Measurements from ENCODE around the gene TGFB2. TPM values are rescaled to one million over a fixed set of nuclear protein-coding genes. Genes with fewer than 3 reads are reported as not detected.

TGFB2 gene
- total RNA-seq, 4 donors from 2014 or later: 0.56 to 2.3 (median 0.86) TPM

DNA sequence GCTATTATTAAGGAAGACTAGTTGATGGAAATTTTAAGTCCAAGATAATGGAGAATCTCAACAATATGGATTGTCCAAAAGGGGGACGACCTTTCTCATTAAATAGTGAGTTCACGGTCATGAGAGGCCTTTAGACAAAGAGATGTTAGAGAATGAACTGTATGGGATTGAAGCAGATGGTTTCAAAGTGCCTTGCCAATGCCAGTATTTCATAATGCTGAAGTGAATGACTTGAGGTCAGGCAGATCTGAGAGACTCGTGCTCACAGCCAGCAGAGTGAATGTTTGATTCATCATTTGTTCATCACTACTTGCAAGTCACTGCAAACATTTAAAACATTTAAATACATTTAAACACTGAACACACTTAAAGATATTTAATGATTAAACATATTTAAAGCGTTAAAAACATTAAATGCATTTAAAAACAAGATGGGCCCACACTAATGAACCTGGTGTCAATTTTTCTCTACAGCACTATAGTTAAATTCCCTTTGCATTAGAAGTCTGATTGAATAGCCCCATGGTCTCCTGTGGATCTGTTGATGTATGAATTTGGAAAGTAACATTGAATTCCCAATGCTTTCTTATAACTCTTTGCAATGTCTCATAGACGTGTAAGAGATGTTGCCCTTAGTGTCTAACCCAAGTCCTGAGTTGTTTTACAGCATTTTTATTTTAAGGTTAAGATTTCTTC is 80.7 kb downstream of the TGFB2 start:
- H3K27me3 ChIP-seq: no peaks in the 10 kb centered on the region
- ATAC-seq (peak; percentile 96 to 97), DNase-seq (peak; percentile 26 to 48)
- intact Hi-C loops (cut with DNase I; ENCODE audit: low total_unique reads) (no loop called here), in situ Hi-C loops (cut with MboI; ENCODE audit: low sequenced_read_pairs in 4 of 4) (no loop called here)
- H3K9me3 ChIP-seq: no peaks in the 10 kb centered on the region
- H3K4me1 ChIP-seq: peaks cover 27 to 32% of the 10 kb centered on the region in 2 donors
- H3K27ac ChIP-seq: peak overlapping the region; percentile 55 to 76 (median 69)
- no peaks in the 10 kb centered on the region for H3K36me3 ChIP-seq
- no peak overlapping the region for H3K4me3 ChIP-seq
- TF ChIP-seq POLR2A (IDR thresholded peaks at IDR 0.05): no peak
- TF ChIP-seq, protein P1, sequence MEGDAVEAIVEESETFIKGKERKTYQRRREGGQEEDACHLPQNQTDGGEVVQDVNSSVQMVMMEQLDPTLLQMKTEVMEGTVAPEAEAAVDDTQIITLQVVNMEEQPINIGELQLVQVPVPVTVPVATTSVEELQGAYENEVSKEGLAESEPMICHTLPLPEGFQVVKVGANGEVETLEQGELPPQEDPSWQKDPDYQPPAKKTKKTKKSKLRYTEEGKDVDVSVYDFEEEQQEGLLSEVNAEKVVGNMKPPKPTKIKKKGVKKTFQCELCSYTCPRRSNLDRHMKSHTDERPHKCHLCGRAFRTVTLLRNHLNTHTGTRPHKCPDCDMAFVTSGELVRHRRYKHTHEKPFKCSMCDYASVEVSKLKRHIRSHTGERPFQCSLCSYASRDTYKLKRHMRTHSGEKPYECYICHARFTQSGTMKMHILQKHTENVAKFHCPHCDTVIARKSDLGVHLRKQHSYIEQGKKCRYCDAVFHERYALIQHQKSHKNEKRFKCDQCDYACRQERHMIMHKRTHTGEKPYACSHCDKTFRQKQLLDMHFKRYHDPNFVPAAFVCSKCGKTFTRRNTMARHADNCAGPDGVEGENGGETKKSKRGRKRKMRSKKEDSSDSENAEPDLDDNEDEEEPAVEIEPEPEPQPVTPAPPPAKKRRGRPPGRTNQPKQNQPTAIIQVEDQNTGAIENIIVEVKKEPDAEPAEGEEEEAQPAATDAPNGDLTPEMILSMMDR (IDR thresholded peaks at IDR 0.05 in 4 of 5, conservative IDR thresholded peaks at IDR 0.05 in 1 of 5): no peak

DNA sequence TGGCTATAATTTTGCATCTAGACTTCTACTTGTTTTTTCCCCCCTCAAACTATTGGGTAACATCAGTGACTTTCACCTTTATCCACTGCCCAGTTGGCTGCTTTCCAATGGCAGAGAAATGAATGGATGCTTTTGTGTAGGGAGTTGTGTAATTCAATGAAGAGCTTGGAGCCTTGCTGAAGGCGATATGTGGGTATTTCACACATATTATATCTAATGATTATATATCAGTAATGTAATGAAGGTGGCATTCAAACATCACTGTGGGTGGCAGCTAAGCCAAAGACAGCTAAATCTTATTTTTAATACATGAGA is 81.2 kb downstream of the TGFB2 start:
- DNase-seq: no peak
- Histone ChIP-seq H3K27ac (peak overlapping the region; percentile 55 to 76 (median 69)), H3K4me3 (no peak overlapping the region), H3K9me3 (no peaks in the 10 kb centered on the region), H3K36me3 (no peaks in the 10 kb centered on the region), H3K4me1 (peaks cover 22 to 33% of the 10 kb centered on the region in 2 donors), H3K27me3 (no peaks in the 10 kb centered on the region)
- ATAC-seq: peak; percentile 46 to 65
- in situ Hi-C loops (cut with MboI; ENCODE audit: low sequenced_read_pairs in 4 of 4): no loop called here
- TF ChIP-seq, protein P1 (IDR thresholded peaks at IDR 0.05 in 4 of 5, conservative IDR thresholded peaks at IDR 0.05 in 1 of 5): no peak
- TF ChIP-seq POLR2A (IDR thresholded peaks at IDR 0.05): no peak
- intact Hi-C loops (cut with DNase I; ENCODE audit: low total_unique reads): no loop called here

DNA sequence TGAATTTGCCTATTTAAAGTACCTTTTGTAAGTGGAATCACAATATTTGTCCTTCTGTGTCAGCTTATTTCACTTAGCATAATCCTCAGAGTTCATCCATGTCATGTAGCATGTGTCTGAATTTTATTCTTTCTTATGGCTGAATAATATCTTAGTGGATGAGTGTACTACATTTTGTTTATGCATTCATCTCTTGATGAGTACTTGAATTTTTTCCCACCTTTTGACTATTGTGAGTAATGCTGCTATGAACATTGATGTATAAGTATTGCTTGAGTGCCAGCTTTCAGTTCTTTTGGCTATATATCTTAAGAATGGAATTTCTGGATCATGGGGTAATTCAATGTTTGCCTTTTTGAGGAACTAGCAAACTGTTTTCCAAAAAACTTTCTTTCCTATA is 84.2 kb downstream of the TGFB2 start:
- no peak for ATAC-seq
- Histone ChIP-seq H3K9me3 (no peaks in the 10 kb centered on the region), H3K4me3 (no peak overlapping the region), H3K36me3 (no peaks in the 10 kb centered on the region), H3K27me3 (no peaks in the 10 kb centered on the region), H3K4me1 (peaks cover 21 to 35% of the 10 kb centered on the region in 2 donors), H3K27ac (no peak overlapping the region)
- no peak for TF ChIP-seq POLR2A (IDR thresholded peaks at IDR 0.05)
- TF ChIP-seq, protein P1 (IDR thresholded peaks at IDR 0.05 in 4 of 5, conservative IDR thresholded peaks at IDR 0.05 in 1 of 5): no peak
- in situ Hi-C loops (cut with MboI; ENCODE audit: low sequenced_read_pairs in 4 of 4): no loop called here
- DNase-seq: no peak
- intact Hi-C loops (cut with DNase I; ENCODE audit: low total_unique reads): no loop called here

DNA sequence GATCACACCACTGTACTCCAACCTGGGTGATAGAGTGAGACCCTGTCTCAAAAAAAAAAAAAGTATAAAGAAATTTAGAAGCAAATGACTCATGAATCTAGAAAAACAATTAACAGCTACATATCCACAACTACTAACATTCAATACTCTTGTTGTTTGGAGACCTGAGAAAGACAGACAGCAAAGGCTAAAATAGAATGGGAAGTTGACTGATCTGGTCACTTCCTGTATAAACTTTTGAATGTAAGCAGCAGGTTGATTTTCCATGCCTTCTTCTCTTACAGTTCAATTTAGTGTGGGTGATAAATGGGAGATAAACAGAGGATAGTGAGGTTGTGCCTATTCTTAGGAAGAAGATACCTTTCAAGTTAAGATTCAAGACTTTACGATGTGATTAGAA is 85.2 kb downstream of the TGFB2 start:
- no peaks in the 10 kb centered on the region for H3K27me3 ChIP-seq
- no peak for TF ChIP-seq POLR2A (IDR thresholded peaks at IDR 0.05)
- TF ChIP-seq, protein P1 (IDR thresholded peaks at IDR 0.05 in 4 of 5, conservative IDR thresholded peaks at IDR 0.05 in 1 of 5): no peak
- H3K36me3 ChIP-seq: no peaks in the 10 kb centered on the region
- H3K9me3 ChIP-seq: no peaks in the 10 kb centered on the region
- intact Hi-C loops (cut with DNase I; ENCODE audit: low total_unique reads): no loop called here
- peak overlapping the region in 3 of 4 donors; percentile 14 to 24 (median 20) for H3K27ac ChIP-seq
- H3K4me1 ChIP-seq: peaks cover 20 to 45% of the 10 kb centered on the region in 2 donors
- ATAC-seq: no peak
- no peak for DNase-seq
- in situ Hi-C loops (cut with MboI; ENCODE audit: low sequenced_read_pairs in 4 of 4): no loop called here
- no peak overlapping the region for H3K4me3 ChIP-seq

DNA sequence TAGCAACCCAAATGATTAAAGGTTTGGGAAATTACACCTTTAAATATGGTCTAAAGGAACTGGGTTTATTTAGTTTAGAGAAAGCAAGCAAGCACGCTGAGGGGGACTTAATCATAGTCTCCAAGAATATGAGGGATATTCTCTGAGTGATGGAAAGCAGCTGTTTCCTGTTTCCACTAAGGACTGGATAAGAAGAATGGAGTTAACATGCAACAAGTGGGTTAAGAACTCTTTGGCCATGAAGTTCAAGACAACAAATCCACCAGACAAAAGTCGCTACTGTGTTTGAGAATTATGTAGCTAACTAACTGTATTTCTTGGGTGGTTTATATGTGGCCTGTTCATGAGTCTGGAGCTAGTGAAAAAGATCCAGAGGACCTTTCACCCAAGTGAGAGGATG is 85.7 kb downstream of the TGFB2 start:
- Histone ChIP-seq H3K27me3 (no peaks in the 10 kb centered on the region), H3K4me1 (peaks cover 15 to 42% of the 10 kb centered on the region in 2 donors), H3K9me3 (no peaks in the 10 kb centered on the region), H3K27ac (peak overlapping the region in 3 of 4 donors; percentile 14 to 24 (median 20)), H3K4me3 (no peak overlapping the region), H3K36me3 (no peaks in the 10 kb centered on the region)
- TF ChIP-seq POLR2A (IDR thresholded peaks at IDR 0.05): no peak
- TF ChIP-seq, protein P1 (IDR thresholded peaks at IDR 0.05 in 4 of 5, conservative IDR thresholded peaks at IDR 0.05 in 1 of 5): no peak
- intact Hi-C loops (cut with DNase I; ENCODE audit: low total_unique reads): no loop called here
- in situ Hi-C loops (cut with MboI; ENCODE audit: low sequenced_read_pairs in 4 of 4): no loop called here
- ATAC-seq (no peak), DNase-seq (no peak)
